MCF 10A (cell line): ENCODE measurements around the gene ARHGAP31. TPM values are rescaled to one million over a fixed set of nuclear protein-coding genes. Genes with fewer than 3 reads are reported as not detected.
"Not testable (repeated sequence)": the region's sequence is repeated elsewhere in the genome, so short reads cannot be mapped to it uniquely, and the experiment has no call there.

Experiments
- BruUV-seq: library from RNA; stranded (reverse); fragments of 400-500 nt; replicated peaks from 2 replicates; lab custom pipeline; 2021; lab: Mats Ljungman, UMichigan
- CTCF ChIA-PET: fragments of 300-600 bp; sonication (Branson Sonifier 250); formaldehyde crosslinking; extraction: SDS; loops from one replicate; lab custom pipeline; 2021; ENCODE audit warnings: antibody characterized with exemption, inconsistent platforms; lab: Yijun Ruan, JAX
- POLR2A ChIA-PET: fragments of 300-600, 350-650 bp; sonication (Branson Sonifier 250); formaldehyde crosslinking; extraction: SDS; loops from one replicate; lab custom pipeline; 2020; ENCODE audit warnings: antibody characterized with exemption, inconsistent platforms; lab: Yijun Ruan, JAX
- DNase-seq: peaks from one replicate; pipeline ENCODE4 v3.0.0-alpha.2; 2018; ENCODE audit not compliant: unreplicated experiment
- H3K27ac Mint-ChIP-seq: one replicate; pipeline ENCODE4 v1.8.0; 2022; ENCODE audit warnings: mild to moderate bottlenecking, low read depth, mixed read lengths; ENCODE audit not compliant: unreplicated experiment
- H3K27me3 Mint-ChIP-seq: one replicate; pipeline ENCODE4 v1.8.0; 2022; ENCODE audit warnings: mixed read lengths; ENCODE audit not compliant: insufficient read depth, unreplicated experiment
- H3K36me3 Mint-ChIP-seq: one replicate; pipeline ENCODE4 v1.8.0; 2022; ENCODE audit warnings: mild to moderate bottlenecking, moderate library complexity, mixed read lengths; ENCODE audit not compliant: insufficient read depth, unreplicated experiment
- H3K4me1 Mint-ChIP-seq: one replicate; pipeline ENCODE4 v1.8.0; 2022; ENCODE audit warnings: mixed read lengths; ENCODE audit not compliant: insufficient read depth, unreplicated experiment
- H3K4me3 Mint-ChIP-seq: one replicate; pipeline ENCODE4 v1.8.0; 2022; ENCODE audit warnings: mild to moderate bottlenecking, moderate library complexity, mixed read lengths; ENCODE audit not compliant: unreplicated experiment
- H3K9me3 Mint-ChIP-seq: one replicate; pipeline ENCODE4 v1.8.0; 2022; ENCODE audit warnings: mixed read lengths; ENCODE audit not compliant: unreplicated experiment
- intact Hi-C: fragments of 100-400 bp; cut with micrococcal nuclease; formaldehyde crosslinking; loops from 2 replicates; pipeline ENCODE4 v1.14.1; 2022
- total RNA-seq: library from RNA; stranded (reverse); gene quantifications from 2 replicates; pipeline ENCODE4 v1.2.3, GENCODE V29; 2022
- TF ChIP-seq, protein P1 (sequence below): fragments of 200-600 bp; IDR thresholded peaks from one replicate; pipeline ENCODE4 v1.8.0; 2022; ENCODE audit warnings: antibody characterized with exemption, mild to moderate bottlenecking; ENCODE audit not compliant: unreplicated experiment

Gene ARHGAP31
- total RNA-seq, 1 experiment from 2014 or later = 4.4 TPM

DNA sequence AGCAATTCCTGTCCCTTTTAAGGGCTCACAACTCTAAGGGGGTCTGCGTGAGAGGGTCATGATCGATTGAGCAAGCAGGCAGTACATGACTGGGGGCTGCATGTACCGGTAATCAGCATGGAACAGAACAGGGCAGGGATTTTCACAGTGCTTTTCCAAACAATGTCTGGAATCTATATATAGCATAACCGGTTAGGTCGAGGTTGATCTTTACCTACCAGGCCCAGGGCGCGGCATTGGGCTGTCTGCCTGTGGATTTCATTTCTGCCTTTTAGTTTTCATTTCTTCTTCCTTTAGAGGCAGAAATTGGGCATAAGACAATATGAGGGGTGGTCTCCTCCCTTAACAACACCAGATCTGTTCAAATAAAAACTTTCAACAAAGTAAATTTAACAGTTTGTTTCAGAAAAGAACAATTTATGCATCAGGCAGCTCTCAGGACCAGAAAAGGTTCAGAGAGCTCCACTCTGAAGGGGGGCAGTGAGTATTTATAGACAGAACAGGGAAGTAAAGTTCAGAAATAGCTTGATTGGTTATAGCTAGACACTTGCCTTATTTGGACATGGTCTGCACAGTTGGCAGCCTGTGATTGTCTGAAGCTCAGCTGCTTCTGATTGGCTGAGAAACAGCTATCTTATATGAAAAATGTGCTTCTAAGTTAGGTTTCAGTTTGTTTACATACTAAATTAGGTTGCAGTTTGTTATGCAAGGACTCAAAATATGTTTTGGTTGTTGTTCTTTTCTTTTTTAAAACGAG is 36.4 kb upstream of the ARHGAP31 start:
- TF ChIP-seq, protein P1, sequence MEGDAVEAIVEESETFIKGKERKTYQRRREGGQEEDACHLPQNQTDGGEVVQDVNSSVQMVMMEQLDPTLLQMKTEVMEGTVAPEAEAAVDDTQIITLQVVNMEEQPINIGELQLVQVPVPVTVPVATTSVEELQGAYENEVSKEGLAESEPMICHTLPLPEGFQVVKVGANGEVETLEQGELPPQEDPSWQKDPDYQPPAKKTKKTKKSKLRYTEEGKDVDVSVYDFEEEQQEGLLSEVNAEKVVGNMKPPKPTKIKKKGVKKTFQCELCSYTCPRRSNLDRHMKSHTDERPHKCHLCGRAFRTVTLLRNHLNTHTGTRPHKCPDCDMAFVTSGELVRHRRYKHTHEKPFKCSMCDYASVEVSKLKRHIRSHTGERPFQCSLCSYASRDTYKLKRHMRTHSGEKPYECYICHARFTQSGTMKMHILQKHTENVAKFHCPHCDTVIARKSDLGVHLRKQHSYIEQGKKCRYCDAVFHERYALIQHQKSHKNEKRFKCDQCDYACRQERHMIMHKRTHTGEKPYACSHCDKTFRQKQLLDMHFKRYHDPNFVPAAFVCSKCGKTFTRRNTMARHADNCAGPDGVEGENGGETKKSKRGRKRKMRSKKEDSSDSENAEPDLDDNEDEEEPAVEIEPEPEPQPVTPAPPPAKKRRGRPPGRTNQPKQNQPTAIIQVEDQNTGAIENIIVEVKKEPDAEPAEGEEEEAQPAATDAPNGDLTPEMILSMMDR = no peak
- Mint-ChIP-seq H3K9me3 (no peaks in the 10 kb centered on the region), H3K27me3 (no peaks in the 10 kb centered on the region), H3K4me3 (no peak overlapping the region), H3K27ac (no peak overlapping the region), H3K36me3 (no peaks in the 10 kb centered on the region), H3K4me1 (no peaks in the 10 kb centered on the region)
- no TSS peak for BruUV-seq
- DNase-seq = peak; percentile 19
- intact Hi-C loops = no loop called here
- POLR2A ChIA-PET = interaction anchor here (0.6 to 1.2 kb wide), 3 partner anchors 17 to 447 kb away, joined by 3 to 6 read pairs (median 3); partner anchors contain the start of genes ARHGAP31 and B4GALT4
- CTCF ChIA-PET = interaction anchor here (0.6 to 2.7 kb wide), 5 partner anchors 17 to 374 kb away, joined by 3 to 8 read pairs (median 3); no protein-coding TSS in a partner anchor

DNA sequence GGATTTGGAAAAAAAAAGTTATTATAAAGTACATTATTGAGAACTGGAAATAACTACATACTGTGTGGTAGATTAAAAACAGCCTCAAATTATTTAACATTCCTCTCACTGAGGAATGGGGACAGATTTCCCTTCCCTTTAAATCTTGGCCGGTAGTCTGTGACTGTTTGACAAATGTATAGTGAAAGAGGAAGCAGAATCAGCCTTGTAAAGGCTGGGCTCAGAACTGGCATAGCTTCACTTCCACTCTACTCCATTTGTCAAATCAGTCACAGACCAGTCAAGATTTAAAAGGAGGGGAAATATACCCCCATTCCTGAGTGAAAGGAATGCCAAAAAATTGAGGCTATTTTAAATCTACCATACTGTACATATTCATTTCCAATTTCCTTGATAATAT is 35.3 kb upstream of the ARHGAP31 start:
- TF ChIP-seq, protein P1 = no peak
- no TSS peak for BruUV-seq
- Mint-ChIP-seq H3K36me3 (no peaks in the 10 kb centered on the region), H3K4me1 (no peaks in the 10 kb centered on the region), H3K27ac (no peak overlapping the region), H3K9me3 (no peaks in the 10 kb centered on the region), H3K4me3 (no peak overlapping the region), H3K27me3 (peaks cover 8% of the 10 kb centered on the region)
- intact Hi-C loops = no loop called here
- CTCF ChIA-PET = interaction anchor here (1.2 to 2.7 kb wide), 2 partner anchors 12 to 375 kb away, joined by 4 to 8 read pairs; no protein-coding TSS in a partner anchor
- no peak for DNase-seq
- POLR2A ChIA-PET = interaction anchor here (1.2 kb wide), 1 partner anchor 18 kb away, joined by 6 read pairs; the partner anchor contains the start of gene B4GALT4

DNA sequence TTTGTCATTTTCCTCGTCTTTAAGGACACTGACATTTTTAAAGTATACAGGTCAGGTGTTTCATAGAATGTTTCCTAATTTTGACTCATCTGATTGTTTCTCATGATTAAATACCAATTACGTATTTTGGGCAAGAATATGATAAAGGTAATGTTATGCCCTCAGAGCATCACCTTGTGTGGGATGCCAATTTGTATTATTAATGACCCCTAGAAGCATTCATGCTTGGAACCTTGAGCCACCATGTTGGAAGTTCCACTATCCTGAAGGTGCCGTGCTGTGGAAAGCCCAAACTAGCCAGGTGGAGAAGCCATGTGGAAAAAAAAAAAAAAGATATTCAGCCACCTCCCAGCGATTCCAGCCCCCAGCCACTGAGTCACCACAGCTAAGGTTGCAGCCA is 34.4 kb upstream of the ARHGAP31 start:
- POLR2A ChIA-PET = no interaction called here
- no peak overlapping the region for H3K4me3 Mint-ChIP-seq
- no TSS peak for BruUV-seq

DNA sequence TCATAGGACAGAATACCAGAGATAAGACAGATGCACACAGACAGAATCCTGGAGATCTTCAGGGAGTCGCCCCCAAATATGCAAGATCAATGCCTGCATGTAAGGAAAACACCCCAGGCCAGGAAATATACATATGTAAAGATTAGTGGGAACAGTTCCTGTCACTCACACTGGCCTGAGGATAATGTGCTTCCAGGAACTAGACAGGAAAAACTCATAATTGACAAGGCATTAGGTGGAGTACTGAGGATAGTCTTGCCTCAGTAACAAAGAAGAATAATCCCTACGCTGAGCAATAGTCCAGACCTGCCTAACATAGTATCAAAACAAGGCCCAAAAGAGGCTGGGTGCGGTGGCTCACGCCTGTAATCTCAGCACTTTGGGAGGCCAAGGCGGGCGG is 33.1 kb upstream of the ARHGAP31 start:
- Mint-ChIP-seq H3K36me3 (no peaks in the 10 kb centered on the region), H3K4me1 (no peaks in the 10 kb centered on the region), H3K4me3 (no peak overlapping the region), H3K9me3 (no peaks in the 10 kb centered on the region), H3K27ac (no peak overlapping the region), H3K27me3 (peaks cover 14% of the 10 kb centered on the region)
- POLR2A ChIA-PET = interaction anchor here (0.5 to 0.6 kb wide), 2 partner anchors 121 to 1089 kb away, joined by 3 read pairs; no protein-coding TSS in a partner anchor
- intact Hi-C loops = no loop called here
- CTCF ChIA-PET = interaction anchor here (0.9 kb wide), 1 partner anchor 20 kb away, joined by 3 read pairs; the partner anchor contains the start of gene B4GALT4
- TF ChIP-seq, protein P1 = no peak
- BruUV-seq = no TSS peak
- DNase-seq = no peak

More for the DNA sequence above, 34.4 kb upstream of the ARHGAP31 start:
- no peak for DNase-seq
- Mint-ChIP-seq H3K27ac (no peak overlapping the region), H3K4me1 (no peaks in the 10 kb centered on the region), H3K27me3 (peaks cover 14% of the 10 kb centered on the region), H3K9me3 (no peaks in the 10 kb centered on the region), H3K36me3 (no peaks in the 10 kb centered on the region)
- TF ChIP-seq, protein P1 = no peak
- intact Hi-C loops = no loop called here
- CTCF ChIA-PET = interaction anchor here (1.2 kb wide), 1 partner anchor 13 kb away, joined by 4 read pairs; no protein-coding TSS in a partner anchor

DNA sequence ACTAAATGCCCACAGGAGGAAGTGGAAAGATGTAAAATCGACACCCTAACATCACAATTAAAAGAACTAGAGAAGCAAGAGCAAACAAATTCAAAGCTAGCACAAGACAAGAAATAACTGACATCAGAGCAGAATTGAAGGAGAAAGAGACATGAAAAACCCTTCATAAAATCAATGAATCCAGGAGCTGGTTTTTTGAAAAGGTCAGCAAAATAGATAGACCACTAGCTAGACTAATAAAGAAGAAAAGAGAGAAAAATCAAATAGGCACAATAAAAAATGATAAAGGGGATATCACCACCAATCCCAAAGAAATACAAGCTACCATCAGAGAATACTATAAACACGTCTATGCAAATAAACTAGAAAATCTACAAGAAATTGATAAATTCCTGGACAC is 24.0 kb upstream of the ARHGAP31 start:
- H3K36me3 Mint-ChIP-seq, H3K27ac Mint-ChIP-seq, H3K4me3 Mint-ChIP-seq, H3K4me1 Mint-ChIP-seq, BruUV-seq, DNase-seq: not testable (repeated sequence)
- CTCF ChIA-PET = interaction anchor here (0.6 kb wide), 1 partner anchor 855 kb away, joined by 4 read pairs; no protein-coding TSS in a partner anchor
- peaks cover 37% of the 10 kb centered on the region for H3K27me3 Mint-ChIP-seq
- POLR2A ChIA-PET = interaction anchor here (0.7 kb wide), 1 partner anchor 107 kb away, joined by 3 read pairs; no protein-coding TSS in a partner anchor
- H3K9me3 Mint-ChIP-seq = peaks cover 12% of the 10 kb centered on the region
- intact Hi-C loops = loop anchor here (10.0 kb wide), 1 partner anchor 915 kb away; no protein-coding TSS in a partner anchor
